Pancreas (tissue), 10 donors: ENCODE results near the gene TNS3. TPM values are rescaled to one million over a fixed set of nuclear protein-coding genes. Genes with fewer than 3 reads are reported as not detected.

Source experiments
- ATAC-seq, 4 donors: fragments of 200-7000 bp; cut with Tn5 transposase; one replicate each; pipeline versions ENCODE4 v1.8.0 to v1.9.1; 2020; ENCODE audit warnings: mild to moderate bottlenecking in 4 of 4, moderate library complexity in 4 of 4
- DNase-seq, 6 donors: peaks; one replicate each; pipeline ENCODE4 v3.0.0-alpha.2; 2020
- FAIRE-seq: peaks from 2 replicates; lab custom pipeline; 2012; peaks lifted over from hg19 to GRCh38; lab: Jason Lieb, UNC
- H3K27ac ChIP-seq, 4 donors: fragments of 200-600 bp; sonication (generic); 1 replicate in 3 of 4; 2 replicates in 1 of 4; pipeline versions ENCODE4 v1.5.0 to v1.8.0; 2020
- H3K27me3 ChIP-seq, 4 donors: fragments of 200-600 bp; one replicate each; pipeline ENCODE4 v1.8.0; 2021
- H3K36me3 ChIP-seq, 3 donors: fragments of 200-600 bp; sonication (generic) in 1 of 3; one replicate each; pipeline versions ENCODE4 v1.5.0 to v1.8.0; 2020 to 2021
- H3K4me1 ChIP-seq, 3 donors: fragments of 200-600 bp; one replicate each; pipeline ENCODE4 v1.8.0; 2021
- H3K4me3 ChIP-seq, 4 donors: fragments of 200-600 bp; sonication (generic) in 2 of 4; one replicate each; pipeline versions ENCODE4 v1.5.0 to v1.8.0; 2020 to 2021
- H3K9me3 ChIP-seq, 4 donors: fragments of 200-600 bp; one replicate each; pipeline ENCODE4 v1.8.0; 2021
- WGBS, 2 donors: extraction: QIAGEN DNeasy Blood & Tissue Kit; methylation state at CpG; one replicate each; pipeline ENCODE4 v1.1.7; 2013; 5-methylcytosine and 5-hydroxymethylcytosine counted together
- intact Hi-C, 3 donors: fragments of 100-400 bp; cut with DNase I; formaldehyde crosslinking; loops; one replicate each; pipeline versions ENCODE4 v1.11.1 to v1.14.2; 2022
- polyA plus RNA-seq, 2 donors: library from polyadenylated mRNA; stranded (reverse); fragments of 200-250 nt; gene quantifications; one replicate each; pipeline ENCODE4 v1.2.3, GENCODE V29; 2013
- total RNA-seq, 6 donors: library from RNA; stranded (reverse); fragmentation: NEBNext Ultra II Directional in 4 of 6; extraction: Animal tissue kit (Norgen Biotek cat#: 25700) in 4 of 6; gene quantifications; one replicate each; pipeline versions ENCODE4 v1.2.1 to v1.2.4, GENCODE V29; 2021 to 2023
- TF ChIP-seq, protein P1 (sequence below), 4 donors: fragments of 200-600 bp; sonication (generic) in 3 of 4; IDR thresholded peaks; one replicate each; pipeline versions ENCODE4 v1.5.0 to v1.8.0; 2021; ENCODE audit warnings: antibody characterized with exemption in 4 of 4
- donor health status: healthy with polysubstance abuse.
- donor health status: DM: no; HTN: no; CAD: no; lungs with moderate emphysema.
- donor health status: DM: no; HTN: no; CAD: no.
- donor health status: control.
- donor health status: control.
- donor health status: Bipolar disorder and iron deficiency.
- donor health status: DM: yes; HTN: yes; CAD: no.
- donor health status: DM: no; HTN: no; CAD: no.
- donor health status: DM: no; HTN: no; CAD: no.
- donor health status: DM: yes; HTN: yes; CAD: no.

The TNS3 gene
- total and polyA plus RNA-seq, 8 donors = 28.0 to 125 (median 91.2) TPM

- FAIRE-seq = no peak
- DNase-seq = no peak
- WGBS, 2 donors = 68 to 75% methylated on average over 3 of the region's 3 CpGs
- no peaks in the 10 kb centered on the region for H3K36me3 ChIP-seq
- H3K27me3 ChIP-seq = no peaks in the 10 kb centered on the region
- TF ChIP-seq, protein P1, sequence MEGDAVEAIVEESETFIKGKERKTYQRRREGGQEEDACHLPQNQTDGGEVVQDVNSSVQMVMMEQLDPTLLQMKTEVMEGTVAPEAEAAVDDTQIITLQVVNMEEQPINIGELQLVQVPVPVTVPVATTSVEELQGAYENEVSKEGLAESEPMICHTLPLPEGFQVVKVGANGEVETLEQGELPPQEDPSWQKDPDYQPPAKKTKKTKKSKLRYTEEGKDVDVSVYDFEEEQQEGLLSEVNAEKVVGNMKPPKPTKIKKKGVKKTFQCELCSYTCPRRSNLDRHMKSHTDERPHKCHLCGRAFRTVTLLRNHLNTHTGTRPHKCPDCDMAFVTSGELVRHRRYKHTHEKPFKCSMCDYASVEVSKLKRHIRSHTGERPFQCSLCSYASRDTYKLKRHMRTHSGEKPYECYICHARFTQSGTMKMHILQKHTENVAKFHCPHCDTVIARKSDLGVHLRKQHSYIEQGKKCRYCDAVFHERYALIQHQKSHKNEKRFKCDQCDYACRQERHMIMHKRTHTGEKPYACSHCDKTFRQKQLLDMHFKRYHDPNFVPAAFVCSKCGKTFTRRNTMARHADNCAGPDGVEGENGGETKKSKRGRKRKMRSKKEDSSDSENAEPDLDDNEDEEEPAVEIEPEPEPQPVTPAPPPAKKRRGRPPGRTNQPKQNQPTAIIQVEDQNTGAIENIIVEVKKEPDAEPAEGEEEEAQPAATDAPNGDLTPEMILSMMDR (IDR thresholded peaks at IDR 0.05) = no peak
- no peak overlapping the region for H3K4me3 ChIP-seq
- H3K9me3 ChIP-seq = no peaks in the 10 kb centered on the region
- no peak for ATAC-seq
- intact Hi-C loops = no loop called here
- H3K27ac ChIP-seq = no peak overlapping the region
- no peaks in the 10 kb centered on the region for H3K4me1 ChIP-seq
Measured at GRCh38 chr7:47236480-47237129, 345.3 kb downstream of the TNS3 start.

- H3K36me3 ChIP-seq = no peaks in the 10 kb centered on the region
- ATAC-seq = no peak
- WGBS, 2 donors = 26 to 27% methylated on average over 1 of the region's 1 CpG
- no peaks in the 10 kb centered on the region for H3K9me3 ChIP-seq
- no peak for FAIRE-seq
- H3K27me3 ChIP-seq = no peaks in the 10 kb centered on the region
- DNase-seq = no peak
- H3K4me1 ChIP-seq = no peaks in the 10 kb centered on the region
- H3K27ac ChIP-seq = no peak overlapping the region
- intact Hi-C loops = no loop called here
- TF ChIP-seq, protein P1 (IDR thresholded peaks at IDR 0.05) = no peak
- H3K4me3 ChIP-seq = no peak overlapping the region
Measured at GRCh38 chr7:47233996-47234395, 347.9 kb downstream of the TNS3 start.

DNA sequence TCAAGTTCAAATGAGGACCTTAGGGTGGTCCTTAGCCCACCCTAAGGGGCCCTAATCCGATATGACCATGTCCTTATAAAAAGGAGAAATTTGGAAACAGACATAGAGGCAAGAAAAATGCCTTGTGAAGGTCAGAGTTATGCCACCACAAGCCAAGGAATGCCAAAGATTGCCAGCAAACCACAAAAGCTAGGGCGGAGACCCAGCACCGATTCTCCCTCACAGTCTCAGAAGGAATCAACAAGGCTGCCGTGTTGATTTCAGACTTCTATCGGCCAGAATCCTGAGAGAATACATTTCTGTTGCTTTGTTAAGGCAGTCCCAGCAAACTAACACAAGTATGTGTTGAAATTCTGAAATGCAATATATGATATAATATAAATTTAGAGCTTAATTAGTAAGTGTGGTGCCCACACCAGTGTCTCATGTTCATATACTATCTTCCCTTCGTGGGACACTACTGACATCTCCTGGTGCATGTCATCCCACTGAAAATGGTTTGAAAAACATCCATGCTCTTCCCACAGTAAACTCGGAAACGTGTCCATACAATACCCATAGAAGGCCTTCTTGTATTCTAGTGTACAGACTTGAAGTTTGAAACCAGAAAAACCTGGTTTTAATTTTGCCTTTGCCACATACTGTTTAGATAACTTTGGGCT is 349.0 kb downstream of the TNS3 start:
- Histone ChIP-seq H3K4me3 (no peak overlapping the region), H3K4me1 (no peaks in the 10 kb centered on the region), H3K27me3 (no peaks in the 10 kb centered on the region), H3K27ac (no peak overlapping the region), H3K36me3 (no peaks in the 10 kb centered on the region), H3K9me3 (no peaks in the 10 kb centered on the region)
- no peak for FAIRE-seq
- no peak for DNase-seq
- 79 to 88% methylated on average over 8 of the region's 8 CpGs for WGBS, 2 donors
- intact Hi-C loops = no loop called here
- TF ChIP-seq, protein P1 (IDR thresholded peaks at IDR 0.05) = no peak
- ATAC-seq = no peak

DNA sequence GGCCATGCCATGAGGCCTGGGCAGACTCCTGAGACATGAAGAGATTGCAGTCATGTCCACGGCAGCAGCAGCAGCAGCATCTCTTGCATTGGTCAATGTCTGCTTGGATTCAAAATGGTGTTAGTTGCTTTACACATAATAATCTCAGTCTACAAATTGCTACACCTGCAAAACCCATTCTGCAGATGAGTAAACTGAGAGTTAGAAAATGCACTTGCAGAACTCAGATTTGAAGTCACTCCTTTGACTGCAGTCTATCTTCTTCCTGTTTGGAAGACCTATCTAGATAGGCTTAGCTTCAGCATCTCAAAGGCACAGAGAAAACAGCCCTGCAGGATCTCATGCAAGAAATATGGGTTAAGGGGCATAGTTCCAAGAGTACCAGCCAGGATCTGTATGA is 350.3 kb downstream of the TNS3 start:
- intact Hi-C loops = no loop called here
- 92 to 100% methylated on average over 1 of the region's 1 CpG for WGBS, 2 donors
- H3K36me3 ChIP-seq = no peaks in the 10 kb centered on the region
- H3K27me3 ChIP-seq = no peaks in the 10 kb centered on the region
- TF ChIP-seq, protein P1 (IDR thresholded peaks at IDR 0.05) = no peak
- H3K9me3 ChIP-seq = no peaks in the 10 kb centered on the region
- FAIRE-seq = no peak
- H3K27ac ChIP-seq = no peak overlapping the region
- DNase-seq = no peak
- H3K4me3 ChIP-seq = no peak overlapping the region
- ATAC-seq = no peak
- H3K4me1 ChIP-seq = no peaks in the 10 kb centered on the region

DNA sequence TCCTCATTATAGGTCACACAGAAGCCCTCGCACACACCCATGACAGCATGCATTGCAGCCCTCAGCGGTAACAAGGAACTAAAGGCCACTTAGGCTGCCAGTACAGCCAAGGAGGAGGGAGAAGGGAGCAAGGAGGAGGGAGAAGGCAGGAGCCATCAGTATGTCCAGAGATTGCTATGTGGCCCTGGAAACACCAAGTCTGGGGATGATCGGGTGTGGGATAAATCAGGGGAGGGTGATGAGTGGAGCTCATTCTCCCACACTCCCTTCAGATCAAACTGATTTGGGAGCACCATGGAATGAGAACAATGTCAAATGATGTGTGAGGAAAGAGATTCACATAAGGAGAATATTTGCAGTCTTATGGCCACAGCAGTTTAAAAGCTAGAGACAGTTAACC is 350.9 kb downstream of the TNS3 start:
- TF ChIP-seq, protein P1 (IDR thresholded peaks at IDR 0.05) = no peak
- no peaks in the 10 kb centered on the region for H3K36me3 ChIP-seq
- intact Hi-C loops = no loop called here
- H3K9me3 ChIP-seq = no peaks in the 10 kb centered on the region
- no peak overlapping the region for H3K4me3 ChIP-seq
- no peak overlapping the region for H3K27ac ChIP-seq
- DNase-seq (no peak), ATAC-seq (no peak), FAIRE-seq (no peak)
- WGBS, 2 donors = 91 to 92% methylated on average over 3 of the region's 3 CpGs
- no peaks in the 10 kb centered on the region for H3K27me3 ChIP-seq
- H3K4me1 ChIP-seq = no peaks in the 10 kb centered on the region
